Amygdala (tissue), 56 donors: ENCODE measurements around the gene PANK1.

Experiments used
- DNase-seq, 56 donors: peaks; one replicate each; lab custom pipeline; 2025; lab: John Stamatoyannopoulos, UW

PANK1 gene

GRCh38 chr10:89540420-89540949 is 104.6 kb downstream of the PANK1 start:
- no peak for DNase-seq

GRCh38 chr10:89537364-89537763 is 107.7 kb downstream of the PANK1 start:
- no peak for DNase-seq

GRCh38 chr10:89536013-89536354 is 109.1 kb downstream of the PANK1 start:
- no peak for DNase-seq

GRCh38 chr10:89535171-89536012 is 109.7 kb downstream of the PANK1 start, which contains the start of gene SLC16A12:
Gene SLC16A12 (minus strand): TSS chr10:89535594. CDS start chr10:89462578, 73,016 bp downstream.
- no peak for DNase-seq

GRCh38 chr10:89534826-89535166 is 110.2 kb downstream of the PANK1 start:
- no peak for DNase-seq
